GM19455 (cell line): ENCODE results near the gene MRPS18B.

Experiments used
- ATAC-seq: cut with Tn5 transposase; IDR thresholded peaks from one replicate; pipeline ENCODE4 v1.9.1; 2021; ENCODE audit not compliant: unreplicated experiment

The MRPS18B gene

GRCh38 chr6:30601815-30602641 lies 15.6 kb upstream of the MRPS18B start:
- no peak for ATAC-seq

GRCh38 chr6:30603961-30604360 lies 13.7 kb upstream of the MRPS18B start:
- ATAC-seq = no peak

- ATAC-seq = no peak
These were observed 7.6 kb upstream of the MRPS18B start for GRCh38 chr6:30610065-30610464.

GRCh38 chr6:30611150-30611855 lies 6.3 kb upstream of the MRPS18B start:
- no peak for ATAC-seq

- ATAC-seq = no peak
These were observed 5.8 kb upstream of the MRPS18B start for GRCh38 chr6:30611856-30612194.

DNA sequence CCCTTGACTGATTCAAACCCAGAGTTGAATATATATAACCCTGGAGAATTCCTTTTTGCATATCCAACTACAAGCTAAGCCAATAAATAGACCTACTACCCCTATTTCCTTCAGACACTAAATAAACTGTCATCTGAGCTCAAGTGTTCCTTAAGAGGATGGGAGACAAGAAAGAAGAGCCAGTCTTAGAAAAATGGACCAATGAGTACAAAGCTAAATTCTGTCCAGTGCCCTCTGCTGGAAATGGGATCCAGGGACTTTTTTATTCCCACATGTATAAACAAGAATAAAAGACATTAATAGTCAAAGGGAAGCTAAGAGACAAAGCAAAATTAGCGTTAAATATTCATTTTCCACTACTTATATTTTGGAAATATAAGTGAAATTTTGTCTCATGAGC lies 5.4 kb upstream of the MRPS18B start:
- ATAC-seq = no peak

GRCh38 chr6:30612687-30613248 lies 4.9 kb upstream of the MRPS18B start:
- no peak for ATAC-seq

- no peak for ATAC-seq
These were observed 4.2 kb upstream of the MRPS18B start for GRCh38 chr6:30613251-30614043.

GRCh38 chr6:30614044-30614842 lies 3.4 kb upstream of the MRPS18B start:
- no peak for ATAC-seq

DNA sequence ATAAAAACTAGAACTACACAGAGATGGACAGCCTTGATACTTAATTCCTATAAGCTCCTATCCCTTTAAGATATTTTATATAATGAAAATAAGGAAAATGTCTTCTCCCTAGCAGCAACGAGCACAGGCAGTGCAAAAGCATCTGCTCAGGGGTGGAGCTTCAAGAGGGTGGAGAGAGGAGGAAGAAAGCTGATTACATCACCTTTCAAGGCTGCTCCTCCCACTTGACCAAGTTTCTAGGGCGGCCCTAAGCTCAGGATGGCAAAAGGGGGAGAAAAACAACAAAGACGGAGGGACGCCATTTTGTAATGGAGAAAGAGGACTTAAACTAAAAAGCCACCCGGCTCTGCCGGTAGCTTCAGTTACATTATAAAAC lies 2.8 kb upstream of the MRPS18B start:
- peak; percentile 35 for ATAC-seq

DNA sequence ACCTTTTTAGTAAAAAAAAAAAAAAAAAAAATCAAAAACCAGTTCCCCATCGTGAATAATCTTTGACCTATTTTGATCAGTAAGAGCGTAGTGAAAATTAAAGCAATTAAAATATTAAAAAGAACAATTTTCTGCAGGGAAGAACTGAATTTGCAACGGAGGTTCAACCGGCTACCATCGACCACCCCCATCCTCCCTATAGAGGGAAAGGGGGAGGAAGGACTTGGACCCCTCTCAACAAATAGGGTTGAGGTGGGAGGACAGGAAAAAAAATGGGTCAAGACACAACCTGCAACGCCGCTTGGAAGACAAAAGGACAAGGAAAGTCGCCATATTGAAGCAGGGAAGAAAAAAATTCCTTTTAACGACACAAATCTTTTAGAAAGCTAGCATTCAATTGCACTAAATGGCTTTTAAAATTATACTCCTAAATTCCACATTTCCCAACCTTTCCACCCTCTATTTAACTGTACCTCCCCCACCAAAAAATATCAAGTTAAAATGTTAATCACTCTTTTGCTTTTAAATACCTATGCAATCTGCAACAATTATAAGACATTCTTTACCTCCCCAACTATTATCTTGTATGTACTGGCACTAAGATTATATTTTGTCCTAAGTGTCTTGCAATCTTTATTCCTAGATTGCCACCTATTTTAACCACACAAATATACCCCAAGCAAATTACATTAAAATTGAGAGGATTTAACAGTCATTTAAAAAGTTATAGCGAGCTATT lies 2.3 kb upstream of the MRPS18B start:
- no peak for ATAC-seq

GRCh38 chr6:30615958-30616810 lies 1.5 kb upstream of the MRPS18B start:
- ATAC-seq = no peak

DNA sequence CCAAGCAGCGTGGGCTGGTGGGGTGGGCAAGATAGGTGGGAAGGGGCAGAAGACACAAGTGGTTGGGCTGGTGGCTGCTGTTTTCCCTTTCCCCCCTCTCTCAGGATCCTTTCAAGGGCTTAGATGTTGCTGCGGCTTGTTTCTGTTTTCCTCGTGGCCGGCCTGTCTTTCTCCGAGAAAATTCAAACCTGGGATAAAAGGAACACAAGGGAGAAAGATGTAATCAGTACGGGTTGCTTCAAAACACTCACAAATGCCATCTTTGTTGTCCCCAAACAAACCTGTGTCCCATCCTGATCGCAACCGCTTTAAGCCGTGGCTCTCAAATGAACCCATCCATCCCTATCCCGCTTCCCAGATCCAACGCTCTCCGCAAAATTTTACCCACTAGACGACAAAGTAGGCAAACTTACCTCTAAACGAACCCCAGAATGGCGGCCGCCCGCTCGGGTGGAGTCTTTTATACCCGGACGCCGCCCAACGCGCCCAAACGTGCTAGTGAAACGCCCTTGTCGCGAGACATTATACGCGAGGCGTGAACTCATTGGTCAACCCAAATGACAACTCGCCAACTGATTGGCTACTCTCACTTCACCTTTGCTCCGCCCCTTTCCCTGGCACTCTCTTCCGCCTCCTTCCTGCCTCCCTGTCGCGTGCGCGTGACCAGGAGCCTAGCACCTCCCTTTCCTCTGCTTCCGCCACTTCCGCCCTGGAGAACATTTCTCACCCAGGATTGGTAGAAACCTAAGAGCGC lies 652 bp upstream of the MRPS18B start, which contains the start of gene PPP1R10:
Gene PPP1R10, minus strand, starts transcription at position 433 of the 754 bp plus-strand sequence. CDS start 7,299 bp downstream, outside the sequence.
- peak; percentile 58 for ATAC-seq

DNA sequence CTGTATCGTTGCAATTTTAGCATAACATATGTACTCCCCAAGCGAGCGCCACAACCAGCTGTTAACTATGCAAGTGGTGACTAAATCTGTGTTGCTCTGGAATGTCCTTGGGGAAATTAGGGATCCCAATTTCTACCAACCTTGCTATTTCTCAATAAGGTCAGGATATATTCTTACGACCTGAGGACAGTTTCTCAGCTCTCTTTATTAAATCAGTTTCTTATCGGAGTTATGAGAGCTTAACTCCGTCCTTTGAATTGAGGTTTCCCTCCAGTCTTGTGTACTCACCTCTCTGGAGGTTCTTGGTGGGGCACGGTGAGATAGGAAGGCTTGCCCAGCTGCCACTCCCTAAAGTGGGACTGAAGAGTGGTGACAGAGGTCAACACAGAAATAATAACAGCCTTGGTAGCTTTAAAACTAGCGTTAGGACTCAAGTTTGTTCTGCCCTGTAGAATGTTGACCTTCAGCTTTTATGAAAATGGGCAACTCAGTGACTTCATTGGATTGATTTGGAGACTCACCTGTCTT lies 694 bp downstream of the MRPS18B start:
- no peak for ATAC-seq

DNA sequence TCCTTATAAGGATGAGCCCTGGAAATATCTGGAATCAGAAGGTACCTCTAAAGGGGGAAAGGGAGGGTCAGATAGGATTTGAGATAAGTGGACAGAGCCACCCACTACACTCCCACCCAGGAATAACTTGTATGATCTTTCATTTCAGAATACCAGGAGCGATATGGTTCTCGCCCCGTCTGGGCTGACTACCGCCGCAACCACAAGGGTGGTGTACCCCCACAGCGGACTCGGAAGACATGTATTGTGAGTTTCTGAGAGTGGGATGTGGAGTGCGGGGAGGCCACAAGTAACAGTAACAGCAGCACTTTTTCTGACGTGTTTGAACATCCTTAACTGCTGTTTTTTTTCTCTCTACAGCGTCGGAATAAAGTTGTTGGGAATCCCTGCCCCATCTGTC lies 1.9 kb downstream of the MRPS18B start:
- ATAC-seq = no peak

DNA sequence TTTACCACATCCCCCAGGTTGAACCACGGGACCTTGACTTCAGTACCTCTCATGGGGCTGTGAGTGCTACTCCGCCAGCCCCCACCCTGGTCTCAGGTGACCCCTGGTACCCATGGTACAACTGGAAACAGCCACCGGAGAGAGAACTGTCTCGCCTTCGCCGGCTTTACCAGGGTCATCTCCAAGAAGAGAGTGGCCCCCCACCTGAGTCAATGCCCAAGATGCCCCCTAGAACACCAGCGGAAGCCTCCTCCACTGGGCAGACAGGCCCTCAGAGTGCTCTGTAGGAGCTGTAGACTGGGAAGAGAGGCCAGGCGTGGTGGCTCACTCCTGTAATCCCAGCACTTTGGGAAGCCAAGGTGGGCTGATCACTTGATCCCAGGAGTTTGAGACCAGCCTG lies 7.9 kb downstream of the MRPS18B start:
- ATAC-seq = no peak

- peak; percentile 86 for ATAC-seq
These were observed 9.1 kb downstream of the MRPS18B start, which contains the start of gene ATAT1 for GRCh38 chr6:30626484-30627366. Gene ATAT1 (plus strand): TSS chr6:30626874.
